Mammary epithelial cell (primary cell): Measurements from ENCODE around the gene FBXO47.

ENCODE experiments used
- EZH2 ChIP-seq: IDR thresholded peaks from 2 replicates; pipeline ENCODE4 v1.6.1; 2012; ENCODE audit warnings: low read length, inconsistent platforms, borderline replicate concordance
- TF ChIP-seq, protein P1 (sequence below), 2 donors: IDR thresholded peaks in 1 of 2; conservative IDR thresholded peaks in 1 of 2; 2 replicates each; pipeline ENCODE4 v1.5.1; 2011 to 2012; ENCODE audit warnings: inconsistent platforms in 2 of 2, low read length in 2 of 2, mild to moderate bottlenecking in 2 of 2, control low read depth in 1 of 2, low read depth in 1 of 2; ENCODE audit not compliant: insufficient read depth in 1 of 2; ENCODE audit errors: extremely low read depth in 1 of 2

DNA sequence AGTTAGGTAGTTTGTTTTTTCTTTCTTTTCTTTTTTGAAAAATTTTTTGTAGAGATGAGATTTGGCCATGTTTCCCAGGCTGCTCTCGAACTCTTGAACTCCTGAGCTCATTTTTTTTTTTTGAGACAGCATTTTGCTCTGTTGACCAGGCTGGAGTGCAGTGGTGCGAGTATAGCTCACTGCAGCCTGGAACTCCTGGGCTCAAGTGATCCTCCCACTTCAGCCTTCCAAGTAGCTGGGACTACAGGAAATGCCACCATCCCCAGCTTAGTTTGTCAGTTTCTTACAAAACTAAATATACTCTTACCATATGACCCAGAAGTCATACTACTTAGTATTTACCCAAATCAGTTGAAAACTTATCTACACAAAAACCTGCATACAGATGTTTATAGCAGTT lies 14.4 kb upstream of the FBXO47 start:
- TF ChIP-seq, protein P1, sequence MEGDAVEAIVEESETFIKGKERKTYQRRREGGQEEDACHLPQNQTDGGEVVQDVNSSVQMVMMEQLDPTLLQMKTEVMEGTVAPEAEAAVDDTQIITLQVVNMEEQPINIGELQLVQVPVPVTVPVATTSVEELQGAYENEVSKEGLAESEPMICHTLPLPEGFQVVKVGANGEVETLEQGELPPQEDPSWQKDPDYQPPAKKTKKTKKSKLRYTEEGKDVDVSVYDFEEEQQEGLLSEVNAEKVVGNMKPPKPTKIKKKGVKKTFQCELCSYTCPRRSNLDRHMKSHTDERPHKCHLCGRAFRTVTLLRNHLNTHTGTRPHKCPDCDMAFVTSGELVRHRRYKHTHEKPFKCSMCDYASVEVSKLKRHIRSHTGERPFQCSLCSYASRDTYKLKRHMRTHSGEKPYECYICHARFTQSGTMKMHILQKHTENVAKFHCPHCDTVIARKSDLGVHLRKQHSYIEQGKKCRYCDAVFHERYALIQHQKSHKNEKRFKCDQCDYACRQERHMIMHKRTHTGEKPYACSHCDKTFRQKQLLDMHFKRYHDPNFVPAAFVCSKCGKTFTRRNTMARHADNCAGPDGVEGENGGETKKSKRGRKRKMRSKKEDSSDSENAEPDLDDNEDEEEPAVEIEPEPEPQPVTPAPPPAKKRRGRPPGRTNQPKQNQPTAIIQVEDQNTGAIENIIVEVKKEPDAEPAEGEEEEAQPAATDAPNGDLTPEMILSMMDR (conservative IDR thresholded peaks at IDR 0.05 in 1 of 2, IDR thresholded peaks at IDR 0.05 in 1 of 2; ENCODE audit: extremely low read depth in 1 of 2, insufficient read depth in 1 of 2, low read depth in 1 of 2, low read length in 2 of 2), result no peak
- TF ChIP-seq EZH2, result no peak
